Skin epidermis (tissue), 12 donors: ENCODE results near the gene SLC25A20.

Experiments used
- H3K27ac ChIP-seq, 21 experiments: fragments of 200-600 bp; sonication (generic) in 11 of 21; one replicate each; pipeline ENCODE4 v1.5.0; 2020; ENCODE audit warnings: mild to moderate bottlenecking in 3 of 21, inconsistent platforms in 2 of 21, moderate library complexity in 2 of 21
- H3K4me3 ChIP-seq, 7 experiments: fragments of 200-600 bp; sonication (generic) in 2 of 7; one replicate each; pipeline ENCODE4 v1.5.0; 2020; ENCODE audit warnings: inconsistent platforms in 2 of 7, mild to moderate bottlenecking in 2 of 7, moderate library complexity in 1 of 7

The SLC25A20 gene, protein sequence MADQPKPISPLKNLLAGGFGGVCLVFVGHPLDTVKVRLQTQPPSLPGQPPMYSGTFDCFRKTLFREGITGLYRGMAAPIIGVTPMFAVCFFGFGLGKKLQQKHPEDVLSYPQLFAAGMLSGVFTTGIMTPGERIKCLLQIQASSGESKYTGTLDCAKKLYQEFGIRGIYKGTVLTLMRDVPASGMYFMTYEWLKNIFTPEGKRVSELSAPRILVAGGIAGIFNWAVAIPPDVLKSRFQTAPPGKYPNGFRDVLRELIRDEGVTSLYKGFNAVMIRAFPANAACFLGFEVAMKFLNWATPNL

GRCh38 chr3:48898383-48899234 is at the start of gene SLC25A20:
TSS of gene SLC25A20 (minus strand) at chr3:48898882. CDS start at chr3:48898794, 88 bp downstream.
- peak within 1 kb of the TSS in 20 of 21 experiments; percentile 58 to 86 (median 79) for H3K27ac ChIP-seq
- peak within 1 kb of the TSS; percentile 53 to 72 (median 63) for H3K4me3 ChIP-seq

DNA sequence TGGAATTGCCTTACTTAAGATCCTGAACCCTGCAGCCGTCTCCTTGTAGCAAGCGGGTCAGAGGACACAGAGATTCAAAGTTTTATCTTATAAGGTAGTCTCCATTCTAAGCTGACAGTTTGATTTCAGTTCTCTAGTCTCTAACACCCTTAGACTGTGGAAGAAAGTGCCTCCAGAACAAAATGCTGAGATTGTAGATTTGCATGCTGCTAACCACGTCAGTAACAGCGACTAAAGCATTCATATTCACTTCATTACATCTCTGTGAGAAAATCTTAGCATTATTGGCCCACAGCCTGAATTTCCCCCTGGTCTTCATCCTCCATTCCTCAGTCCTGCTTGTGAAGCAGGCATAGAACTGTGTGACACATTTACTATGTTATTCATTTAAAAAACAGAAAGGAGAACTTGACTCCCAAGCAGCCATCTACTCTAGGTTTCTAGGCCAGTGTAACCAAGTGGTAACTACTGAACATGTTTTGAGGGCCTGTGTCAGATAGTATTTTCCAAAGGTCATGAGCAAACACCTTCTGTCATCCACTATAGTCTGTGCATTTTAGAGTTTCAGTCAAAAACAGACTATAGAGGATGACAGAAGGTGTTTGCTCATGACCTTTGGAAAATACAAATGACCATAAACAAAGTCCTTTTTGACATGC is 47.3 kb upstream of the SLC25A20 start:
- no peak overlapping the region for H3K27ac ChIP-seq

DNA sequence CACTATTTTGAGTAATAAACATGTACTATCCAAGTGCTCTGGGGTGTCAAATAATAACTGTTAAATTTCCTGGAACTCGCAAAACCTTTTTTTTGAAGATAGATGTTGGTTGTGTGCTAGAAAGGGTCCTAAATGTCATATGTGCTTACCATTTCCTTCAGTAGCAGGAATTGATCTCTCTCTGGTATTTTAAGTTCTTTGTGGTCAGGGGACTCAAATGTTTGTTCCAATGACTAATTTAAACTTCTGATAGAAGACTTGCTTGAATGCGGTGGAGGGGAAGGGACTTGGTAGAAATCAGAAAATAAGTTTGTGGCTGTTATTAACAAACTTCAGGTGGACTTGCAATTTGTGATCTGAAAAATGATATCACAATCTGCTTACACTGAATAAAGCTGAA is 46.8 kb upstream of the SLC25A20 start:
- Histone ChIP-seq H3K4me3 (no peak overlapping the region), H3K27ac (no peak overlapping the region)

More for the DNA sequence above, 47.3 kb upstream of the SLC25A20 start:
- no peak overlapping the region for H3K4me3 ChIP-seq

GRCh38 chr3:48938689-48939088 is 40.0 kb upstream of the SLC25A20 start:
- H3K27ac ChIP-seq, result no peak overlapping the region

DNA sequence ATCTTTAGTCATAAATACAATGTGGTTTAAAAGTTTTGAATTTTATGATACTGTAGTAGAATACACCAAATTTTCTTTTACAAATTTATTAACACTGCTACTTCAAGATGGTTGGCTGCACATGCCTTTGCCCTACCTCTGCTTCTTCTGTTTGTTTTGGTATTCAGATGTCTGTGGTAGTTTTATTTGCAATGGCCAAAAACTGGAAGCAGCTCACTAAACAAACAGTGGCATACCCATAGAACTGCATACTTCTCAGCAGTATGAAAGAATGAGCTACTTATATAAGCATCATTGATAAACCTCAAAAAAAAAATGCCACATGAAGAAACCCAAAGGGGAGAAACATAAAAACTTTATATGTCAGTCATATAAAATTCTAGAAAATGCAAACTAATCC is 39.5 kb upstream of the SLC25A20 start:
- Histone ChIP-seq H3K4me3 (no peak overlapping the region), H3K27ac (no peak overlapping the region)

More at GRCh38 chr3:48938689-48939088, 40.0 kb upstream of the SLC25A20 start:
- no peak overlapping the region for H3K4me3 ChIP-seq

- H3K4me3 ChIP-seq, result no peak overlapping the region
- no peak overlapping the region for H3K27ac ChIP-seq
Observed at GRCh38 chr3:48935530-48935929, 36.8 kb upstream of the SLC25A20 start.

DNA sequence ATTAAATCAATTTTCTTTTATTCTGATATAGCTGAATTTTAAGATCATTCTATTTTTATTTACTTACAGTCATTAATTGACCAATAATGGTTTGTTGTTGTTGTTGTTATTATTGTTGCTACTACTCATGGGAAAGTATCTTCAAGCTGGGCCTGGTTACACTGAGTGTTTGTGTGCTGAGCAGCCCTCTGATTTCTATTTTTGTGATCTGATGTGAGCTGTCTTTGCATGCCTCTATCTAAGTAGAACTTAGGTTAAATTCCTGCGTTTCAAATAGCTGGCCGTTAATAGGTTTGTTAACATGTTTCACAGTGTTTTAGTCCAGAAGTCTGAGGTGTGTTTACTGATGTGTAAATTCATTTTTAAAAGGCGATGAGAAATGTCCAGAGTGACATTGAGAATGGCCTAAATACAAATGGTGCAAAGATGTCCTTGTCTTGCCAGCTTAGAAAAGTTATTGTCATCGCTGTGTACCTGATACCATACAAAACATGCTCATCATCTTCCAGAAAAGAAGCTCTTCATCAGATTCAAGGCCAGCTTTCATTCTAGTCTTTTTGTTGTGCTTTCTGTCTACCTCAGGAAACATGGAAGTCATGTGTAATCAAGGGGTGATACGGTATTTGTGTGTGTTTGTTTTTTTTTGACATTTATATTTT is 35.8 kb upstream of the SLC25A20 start:
- Histone ChIP-seq H3K4me3 (no peak overlapping the region), H3K27ac (no peak overlapping the region)

DNA sequence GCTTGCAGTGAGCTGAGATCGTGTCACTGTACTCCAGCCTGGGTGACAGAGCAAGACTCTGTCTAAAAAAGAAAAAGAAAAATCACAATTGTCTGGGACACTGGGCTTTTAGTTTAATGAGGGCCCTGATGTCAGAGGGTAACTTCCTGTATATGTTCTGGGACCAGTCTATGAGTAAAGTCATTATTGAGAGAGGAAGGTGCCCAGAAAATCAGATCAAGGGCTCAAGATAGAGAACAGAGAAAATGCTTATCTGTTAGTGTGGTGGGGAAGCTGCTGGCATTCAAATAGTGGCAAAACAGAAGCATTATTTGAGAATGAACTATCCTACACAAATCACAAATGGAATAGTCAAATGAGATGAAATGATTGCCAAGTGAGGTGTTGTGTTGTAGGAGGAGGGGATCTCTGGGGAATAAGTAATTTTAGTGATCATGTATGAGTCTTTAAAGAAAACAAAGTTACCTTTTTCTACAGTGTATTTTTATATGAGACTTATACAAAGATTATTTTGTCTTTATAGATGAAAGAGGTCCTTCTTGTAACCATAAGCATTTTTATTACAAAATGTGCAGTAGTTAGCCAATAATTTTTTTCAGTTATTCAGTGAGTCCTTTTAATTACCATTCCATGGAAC is 33.4 kb upstream of the SLC25A20 start:
- no peak overlapping the region for H3K4me3 ChIP-seq
- H3K27ac ChIP-seq, result peak overlapping the region in 1 of 21 experiments; percentile 30

DNA sequence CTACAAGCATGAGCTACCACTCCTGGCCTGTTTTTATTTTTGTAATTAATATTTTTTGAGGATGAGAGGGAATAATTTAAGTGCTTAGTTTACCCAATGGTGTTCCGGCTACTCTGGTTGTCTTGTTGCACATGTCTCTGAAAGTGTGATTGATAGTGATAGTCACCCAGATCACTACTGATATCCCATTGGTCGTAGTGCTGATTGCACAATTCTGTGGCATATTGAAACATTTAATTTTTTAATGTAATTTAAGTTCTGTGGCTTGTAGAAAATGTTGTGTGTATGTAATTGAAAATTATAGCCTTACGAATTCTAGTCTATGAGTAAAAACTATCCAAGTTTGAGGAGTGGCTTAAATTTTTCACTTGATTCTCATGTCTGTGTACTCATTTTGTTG is 31.9 kb upstream of the SLC25A20 start:
- no peak overlapping the region for H3K27ac ChIP-seq
- H3K4me3 ChIP-seq, result no peak overlapping the region

DNA sequence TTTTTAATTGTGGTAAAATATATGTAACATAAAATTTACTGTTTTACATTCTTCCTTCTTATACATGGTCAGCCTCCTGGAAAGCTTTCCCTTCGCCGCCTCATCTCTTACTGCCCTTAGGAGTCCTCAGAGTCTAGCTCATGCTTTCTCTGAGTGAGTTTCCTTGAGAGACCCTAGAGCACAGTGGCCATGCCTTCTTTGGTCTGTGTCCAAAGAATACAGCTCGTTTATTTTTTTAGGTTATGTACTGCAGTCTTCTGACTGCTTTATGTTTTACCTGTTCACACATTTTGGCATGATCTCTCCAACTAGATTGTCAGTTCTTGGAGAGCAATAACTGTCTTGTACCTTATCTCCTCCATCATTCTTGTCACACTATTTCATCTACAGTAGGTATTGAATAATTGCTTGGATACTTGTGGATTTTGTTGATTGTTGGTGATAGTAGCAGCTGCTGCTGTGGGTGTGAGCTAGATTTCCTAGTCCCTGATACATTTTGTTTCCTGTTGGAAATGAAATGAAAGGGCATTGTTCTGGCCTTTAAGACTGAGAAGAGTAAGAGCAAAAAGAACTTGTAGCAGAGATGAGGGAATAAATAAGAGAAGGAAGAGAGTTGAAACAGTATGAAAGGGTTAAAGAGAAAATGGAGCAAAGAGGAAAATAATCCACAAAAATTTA is 30.8 kb upstream of the SLC25A20 start:
- Histone ChIP-seq H3K4me3 (no peak overlapping the region), H3K27ac (no peak overlapping the region)

- H3K4me3 ChIP-seq, result no peak overlapping the region
- H3K27ac ChIP-seq, result peak overlapping the region in 1 of 21 experiments; percentile 37
Observed at GRCh38 chr3:48928679-48929078, 30.0 kb upstream of the SLC25A20 start.

GRCh38 chr3:48927928-48928327 is 29.2 kb upstream of the SLC25A20 start:
- Histone ChIP-seq H3K4me3 (no peak overlapping the region), H3K27ac (no peak overlapping the region)

- no peak overlapping the region for H3K4me3 ChIP-seq
- H3K27ac ChIP-seq, result peak overlapping the region in 1 of 21 experiments; percentile 2
Observed at GRCh38 chr3:48926425-48927392, 28.0 kb upstream of the SLC25A20 start.

GRCh38 chr3:48919215-48920138 is 20.8 kb upstream of the SLC25A20 start:
- Histone ChIP-seq H3K27ac (peak overlapping the region; percentile 92 to 99 (median 97)), H3K4me3 (peak overlapping the region; percentile 73 to 98 (median 90))

DNA sequence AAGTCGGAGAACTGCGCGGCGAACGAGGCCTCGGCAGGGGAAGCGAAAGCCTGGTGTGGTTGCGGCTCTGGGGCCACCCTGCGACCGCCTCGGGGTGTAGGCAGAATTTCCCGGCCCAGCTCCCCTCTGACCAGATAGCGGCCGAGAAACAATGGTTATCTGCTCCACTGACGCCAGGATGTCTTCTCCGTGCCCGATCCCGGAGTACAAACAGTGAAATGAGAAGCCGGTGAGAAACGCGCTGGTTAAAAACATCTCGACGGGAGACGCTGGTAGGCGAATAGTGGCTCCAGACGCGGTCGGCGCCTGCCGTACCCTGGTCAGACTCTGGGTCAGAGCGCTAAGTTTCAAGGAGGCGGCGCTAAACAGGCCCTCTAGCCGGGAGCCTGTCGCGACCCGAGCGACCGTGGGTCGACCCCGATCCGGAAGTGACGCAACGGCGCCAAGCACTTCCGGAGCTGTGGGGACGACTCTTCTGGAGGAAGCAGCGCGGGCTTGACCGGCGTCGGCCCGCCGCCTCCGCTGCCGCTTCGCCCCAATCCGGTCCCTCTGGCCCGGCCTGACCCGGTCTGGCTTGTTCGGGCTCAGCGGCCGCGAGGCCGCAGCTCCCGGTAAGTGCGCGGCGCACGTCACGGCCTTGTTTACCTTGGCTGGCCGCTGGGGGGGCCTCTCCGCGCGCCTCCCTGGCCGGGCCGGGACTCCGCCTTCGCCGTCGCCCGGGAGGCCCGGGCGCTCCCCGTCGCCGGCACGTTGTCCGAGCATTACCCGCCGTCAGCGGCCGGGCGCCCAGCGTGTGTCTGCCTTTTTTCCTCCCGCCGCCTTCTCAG is 19.9 kb upstream of the SLC25A20 start, which contains the start of gene ARIH2:
Gene ARIH2 (plus strand): TSS at position 455 of the 827 bp plus-strand sequence. CDS start 8,717 bp downstream, outside the sequence.
- H3K4me3 ChIP-seq, result peak within 1 kb of the TSS; percentile 73 to 98 (median 90)
- H3K27ac ChIP-seq, result peak within 1 kb of the TSS; percentile 92 to 99 (median 97)

- H3K4me3 ChIP-seq, result no peak overlapping the region
Observed at GRCh38 chr3:48915296-48915695, 16.6 kb upstream of the SLC25A20 start.

More at GRCh38 chr3:48915296-48915695, 16.6 kb upstream of the SLC25A20 start:
- H3K27ac ChIP-seq, result no peak overlapping the region
